A673 (cell line): ENCODE data around the gene SARS2. TPM values are rescaled to one million over a fixed set of nuclear protein-coding genes. Genes with fewer than 3 reads are reported as not detected.

Experiments used
- BruUV-seq: library from RNA; stranded (reverse); fragments of 400-500 nt; replicated peaks from 2 replicates; lab custom pipeline; 2021; lab: Mats Ljungman, UMichigan
- CTCF ChIA-PET: fragments of 300-600 bp; sonication (Branson Sonifier 250); formaldehyde crosslinking; loops from one replicate; lab custom pipeline; 2022; ENCODE audit warnings: antibody characterized with exemption; lab: Charles Lee
- POLR2A ChIA-PET: fragments of 300-600 bp; sonication (Branson Sonifier 250); formaldehyde crosslinking; loops from one replicate; lab custom pipeline; 2022; ENCODE audit warnings: antibody characterized with exemption; ENCODE audit not compliant: low non-redundant PET; lab: Charles Lee
- DNase-seq: peaks from one replicate; pipeline ENCODE4 v3.0.0-alpha.2; 2015; ENCODE audit warnings: low spot score
- H3K27ac ChIP-seq: fragments of 200-600 bp; sonication (generic); 2 replicates; pipeline ENCODE4 v1.5.1; 2016; ENCODE audit warnings: mixed run types, low read depth, mild to moderate bottlenecking, mixed read lengths, antibody characterized with exemption, low read length; ENCODE audit not compliant: poor library complexity, severe bottlenecking
- H3K27me3 ChIP-seq: fragments of 200-600 bp; sonication (generic); replicated peaks from 2 replicates; pipeline ENCODE4 v1.6.1; 2017; ENCODE audit warnings: mixed run types, low read depth, mild to moderate bottlenecking, mixed read lengths, antibody characterized with exemption, low read length; ENCODE audit not compliant: insufficient read depth, poor library complexity
- H3K36me3 ChIP-seq: fragments of 200-600 bp; sonication (generic); 2 replicates; pipeline ENCODE4 v1.6.1; 2016; ENCODE audit warnings: mixed run types, mild to moderate bottlenecking, mixed read lengths, antibody characterized with exemption, low read length; ENCODE audit not compliant: insufficient read depth, poor library complexity, severe bottlenecking
- H3K4me1 ChIP-seq: fragments of 200-600 bp; sonication (generic); 2 replicates; pipeline ENCODE4 v1.6.1; 2017; ENCODE audit warnings: mixed run types, mild to moderate bottlenecking, mixed read lengths, antibody characterized with exemption, low read length; ENCODE audit not compliant: insufficient read depth, poor library complexity, severe bottlenecking
- H3K4me3 ChIP-seq: fragments of 200-600 bp; sonication (generic); 2 replicates; pipeline ENCODE4 v1.5.1; 2016; ENCODE audit warnings: low read depth, mixed run types, mild to moderate bottlenecking, mixed read lengths, low read length; ENCODE audit not compliant: poor library complexity, severe bottlenecking
- H3K9me3 ChIP-seq: fragments of 200-600 bp; sonication (generic); 2 replicates; pipeline ENCODE4 v1.6.1; 2016; ENCODE audit warnings: mixed run types, low read depth, mild to moderate bottlenecking, mixed read lengths, antibody characterized with exemption, low read length; ENCODE audit not compliant: poor library complexity, severe bottlenecking
- EZH2 ChIP-seq: fragments of 200-600 bp; sonication (generic); IDR thresholded peaks from 2 replicates; pipeline ENCODE4 v1.6.1; 2017; ENCODE audit warnings: borderline replicate concordance, low read depth, mild to moderate bottlenecking, mixed read lengths, antibody characterized with exemption, low read length; ENCODE audit not compliant: poor library complexity, severe bottlenecking
- intact Hi-C: fragments of 100-400 bp; cut with micrococcal nuclease; formaldehyde crosslinking; loops from one replicate; pipeline ENCODE4 v1.10.0; 2022; ENCODE audit not compliant: unreplicated experiment
- total RNA-seq: library from RNA; stranded (reverse); gene quantifications from 2 replicates; pipeline ENCODE4 v1.2.3, GENCODE V29; 2021
- TF ChIP-seq, protein P1 (sequence below): fragments of 300-800, 200-600 bp; sonication (generic); conservative IDR thresholded peaks from 2 replicates; pipeline ENCODE4 v1.5.1; 2017; ENCODE audit warnings: low read depth, mild to moderate bottlenecking, antibody characterized with exemption, low read length, moderate library complexity, mixed read lengths

Gene SARS2
- total RNA-seq, 1 experiment from 2014 or later = 58.6 TPM

DNA sequence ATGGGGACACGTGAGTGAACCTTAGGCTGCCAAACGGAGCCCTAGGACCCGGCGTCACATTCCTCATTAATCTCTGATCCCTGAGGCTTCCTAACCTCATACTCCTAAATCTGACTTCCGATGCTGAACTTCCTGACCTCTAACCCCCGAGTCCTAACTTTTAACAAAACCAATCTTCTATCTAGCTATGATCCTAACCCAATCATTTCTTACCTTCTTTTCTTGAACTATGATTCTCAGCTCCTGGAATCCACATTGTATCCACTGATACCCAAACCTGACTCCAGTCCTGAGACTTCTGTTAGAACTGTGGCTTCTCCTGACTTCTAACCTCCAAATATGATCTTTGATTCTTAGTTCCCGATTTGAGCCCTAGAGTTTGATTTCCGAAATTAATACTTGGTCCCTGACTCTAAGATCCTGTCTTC, 30.3 kb downstream of the SARS2 start:
- ChIA-PET POLR2A (interaction anchor here (0.7 to 1.0 kb wide), 2 partner anchors 31 to 281 kb away, joined by 3 read pairs; partner anchors contain the start of genes EIF3K, MRPS12 and SARS2), CTCF (interaction anchor here (0.6 to 1.6 kb wide), 4 partner anchors 12 to 509 kb away, joined by 3 to 7 read pairs (median 4); partner anchors contain the start of genes FAM98C, MRPS12 and SARS2)
- intact Hi-C loops = no loop called here
- Histone ChIP-seq H3K27ac (peak overlapping the region; percentile 86), H3K4me3 (peak overlapping the region; percentile 69), H3K27me3 (no peaks in the 10 kb centered on the region), H3K36me3 (peaks cover 4% of the 10 kb centered on the region), H3K4me1 (peaks cover 4% of the 10 kb centered on the region), H3K9me3 (no peaks in the 10 kb centered on the region)
- DNase-seq = no peak
- BruUV-seq = TSS peak; percentile 74
- TF ChIP-seq EZH2 = no peak
- TF ChIP-seq, protein P1, sequence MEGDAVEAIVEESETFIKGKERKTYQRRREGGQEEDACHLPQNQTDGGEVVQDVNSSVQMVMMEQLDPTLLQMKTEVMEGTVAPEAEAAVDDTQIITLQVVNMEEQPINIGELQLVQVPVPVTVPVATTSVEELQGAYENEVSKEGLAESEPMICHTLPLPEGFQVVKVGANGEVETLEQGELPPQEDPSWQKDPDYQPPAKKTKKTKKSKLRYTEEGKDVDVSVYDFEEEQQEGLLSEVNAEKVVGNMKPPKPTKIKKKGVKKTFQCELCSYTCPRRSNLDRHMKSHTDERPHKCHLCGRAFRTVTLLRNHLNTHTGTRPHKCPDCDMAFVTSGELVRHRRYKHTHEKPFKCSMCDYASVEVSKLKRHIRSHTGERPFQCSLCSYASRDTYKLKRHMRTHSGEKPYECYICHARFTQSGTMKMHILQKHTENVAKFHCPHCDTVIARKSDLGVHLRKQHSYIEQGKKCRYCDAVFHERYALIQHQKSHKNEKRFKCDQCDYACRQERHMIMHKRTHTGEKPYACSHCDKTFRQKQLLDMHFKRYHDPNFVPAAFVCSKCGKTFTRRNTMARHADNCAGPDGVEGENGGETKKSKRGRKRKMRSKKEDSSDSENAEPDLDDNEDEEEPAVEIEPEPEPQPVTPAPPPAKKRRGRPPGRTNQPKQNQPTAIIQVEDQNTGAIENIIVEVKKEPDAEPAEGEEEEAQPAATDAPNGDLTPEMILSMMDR = no peak

DNA sequence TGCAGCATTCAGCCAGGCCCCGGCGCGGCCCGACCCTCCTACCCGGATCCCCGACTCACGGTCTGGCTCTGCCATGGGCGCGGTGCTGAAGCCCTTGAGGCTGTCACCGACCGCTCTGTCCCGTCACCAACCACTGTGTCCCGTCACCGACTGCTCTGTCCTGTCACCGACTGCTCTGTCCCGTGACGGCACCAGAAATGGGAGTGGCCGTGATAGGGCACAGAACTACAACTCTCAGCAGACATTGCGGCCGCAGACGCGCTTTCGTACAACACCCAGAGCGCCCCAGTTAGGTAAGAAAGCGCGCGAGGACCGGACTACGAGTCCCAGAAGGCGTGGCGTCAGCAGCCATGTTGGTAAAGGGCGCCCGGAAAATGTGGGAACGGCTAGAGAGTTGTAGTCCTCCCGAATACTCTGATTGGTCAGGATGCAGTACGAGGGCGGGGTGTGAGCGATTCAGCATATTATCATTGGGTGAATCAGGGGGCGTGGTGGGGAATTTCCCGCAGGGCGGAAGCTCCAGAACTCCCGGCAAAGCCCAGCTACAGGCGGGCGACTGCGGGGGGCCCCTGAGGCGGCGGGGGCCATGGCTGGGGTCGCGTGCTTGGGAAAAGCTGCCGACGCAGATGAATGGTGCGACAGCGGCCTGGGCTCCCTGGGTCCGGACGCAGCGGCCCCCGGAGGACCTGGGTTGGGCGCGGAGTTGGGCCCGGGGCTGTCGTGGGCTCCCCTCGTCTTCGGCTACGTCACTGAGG, 30.9 kb downstream of the SARS2 start, which contains the start of the genes NFKBIB and SIRT2:
TSS of gene NFKBIB (plus strand) at position 523 of the 755 bp plus-strand sequence. CDS start at position 587, 64 bp downstream.
TSS of gene SIRT2 (minus strand) at position 172 of the 755 bp plus-strand sequence. CDS start at position 75, 97 bp downstream.
- CTCF ChIA-PET = interaction anchor here (0.6 to 1.6 kb wide), 4 partner anchors 11 to 509 kb away, joined by 3 to 7 read pairs (median 4); partner anchors contain the start of genes FAM98C, MRPS12 and SARS2
- TF ChIP-seq, protein P1 = no peak
- no peak for TF ChIP-seq EZH2
- Histone ChIP-seq H3K4me1 (peaks cover 4% of the 10 kb centered on the region), H3K27me3 (no peaks in the 10 kb centered on the region), H3K36me3 (peaks cover 2% of the 10 kb centered on the region), H3K9me3 (no peaks in the 10 kb centered on the region), H3K27ac (peak within 1 kb of the TSS; percentile 86), H3K4me3 (peak within 1 kb of the TSS; percentile 69)
- BruUV-seq = no TSS peak
- intact Hi-C loops = loop anchor here (2.0 kb wide), 1 partner anchor 49 kb away; no protein-coding TSS in a partner anchor
- peak; percentile 100 for DNase-seq
- POLR2A ChIA-PET = interaction anchor here (0.7 to 1.0 kb wide), 2 partner anchors 31 to 281 kb away, joined by 3 read pairs; partner anchors contain the start of genes EIF3K, MRPS12 and SARS2

DNA sequence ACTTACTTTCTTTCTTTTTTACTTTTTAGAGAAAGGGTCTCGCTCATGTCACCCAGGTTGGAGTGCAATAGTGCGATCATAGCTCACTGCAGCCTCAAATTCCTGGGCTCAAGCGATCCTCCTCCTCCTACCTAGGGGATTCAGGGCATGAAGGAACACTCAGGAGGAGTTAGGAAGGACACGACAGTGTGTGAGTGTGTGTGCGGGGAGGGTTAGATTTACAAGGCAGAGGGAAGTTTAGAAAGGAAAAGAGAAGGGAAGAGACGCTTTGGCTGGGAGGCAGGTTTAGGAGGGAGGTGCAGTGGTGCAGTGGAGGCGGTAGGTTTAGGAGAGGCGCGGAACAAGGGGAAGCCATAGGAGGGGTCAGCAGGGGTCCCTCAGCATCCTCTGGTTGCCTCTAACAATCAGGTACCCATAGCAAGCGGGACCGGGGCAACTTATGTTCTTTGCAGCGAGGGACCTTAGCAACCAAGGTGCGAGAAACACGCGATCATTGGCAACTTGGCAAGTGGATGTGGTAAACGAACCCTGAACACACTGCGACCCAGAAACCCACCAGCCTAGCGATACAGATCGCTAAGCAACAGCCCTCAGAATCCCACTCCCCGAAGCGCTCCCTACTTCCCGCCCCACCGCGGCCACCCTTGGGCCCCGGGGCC, 31.6 kb downstream of the SARS2 start:
- Histone ChIP-seq H3K27me3 (no peaks in the 10 kb centered on the region), H3K36me3 (no peaks in the 10 kb centered on the region), H3K9me3 (no peaks in the 10 kb centered on the region), H3K4me3 (peak overlapping the region; percentile 69), H3K27ac (peak overlapping the region; percentile 62), H3K4me1 (peaks cover 4% of the 10 kb centered on the region)
- no peak for DNase-seq
- POLR2A ChIA-PET = no interaction called here
- CTCF ChIA-PET = no interaction called here
- TF ChIP-seq EZH2 = no peak
- TF ChIP-seq, protein P1 = no peak
- BruUV-seq = TSS peak; percentile 37
- intact Hi-C loops = loop anchor here (2.0 kb wide), 1 partner anchor 48 kb away; no protein-coding TSS in a partner anchor
